Calu3 (cell line): ENCODE measurements around the gene KREMEN1. TPM values are rescaled to one million over a fixed set of nuclear protein-coding genes. Genes with fewer than 3 reads are reported as not detected.
A peak's percentile ranks its signal among the peaks of the same experiment; 100 is the strongest.

Experiments used
- BruUV-seq: library from RNA; stranded (reverse); fragments of 400-500 nt; replicated peaks from 2 replicates; lab custom pipeline; 2021; lab: Mats Ljungman, UMichigan
- CTCF ChIA-PET: fragments of 300-600 bp; sonication (Branson Sonifier 250); formaldehyde crosslinking; loops from one replicate; lab custom pipeline; 2022; ENCODE audit warnings: antibody characterized with exemption; lab: Charles Lee
- DNase-seq: peaks from one replicate; pipeline ENCODE4 v3.0.0; 2022
- H3K27ac Mint-ChIP-seq: one replicate; pipeline ENCODE4 v1.8.0; 2022; ENCODE audit warnings: mixed read lengths; ENCODE audit not compliant: unreplicated experiment
- H3K27me3 Mint-ChIP-seq: one replicate; pipeline ENCODE4 v1.8.0; 2022; ENCODE audit warnings: mixed read lengths; ENCODE audit not compliant: unreplicated experiment
- H3K36me3 Mint-ChIP-seq: one replicate; pipeline ENCODE4 v1.8.0; 2022; ENCODE audit warnings: mild to moderate bottlenecking, moderate library complexity, mixed read lengths; ENCODE audit not compliant: insufficient read depth, unreplicated experiment
- H3K4me1 Mint-ChIP-seq: one replicate; pipeline ENCODE4 v1.8.0; 2022; ENCODE audit warnings: mild to moderate bottlenecking, low read depth, mixed read lengths; ENCODE audit not compliant: unreplicated experiment
- H3K4me3 Mint-ChIP-seq: one replicate; pipeline ENCODE4 v1.8.0; 2022; ENCODE audit warnings: mild to moderate bottlenecking, low read depth, moderate library complexity, mixed read lengths; ENCODE audit not compliant: unreplicated experiment
- H3K9me3 Mint-ChIP-seq: one replicate; pipeline ENCODE4 v1.8.0; 2022; ENCODE audit warnings: low read depth, mixed read lengths; ENCODE audit not compliant: unreplicated experiment
- CTCF ChIP-seq: fragments of 200-600 bp; IDR thresholded peaks from one replicate; pipeline ENCODE4 v1.8.0; 2022; ENCODE audit warnings: antibody characterized with exemption; ENCODE audit not compliant: unreplicated experiment
- intact Hi-C: fragments of 100-400 bp; cut with micrococcal nuclease; formaldehyde crosslinking; loops from one replicate; pipeline ENCODE4 v1.10.0; 2022; ENCODE audit not compliant: unreplicated experiment
- total RNA-seq: library from RNA; stranded (reverse); gene quantifications from 2 replicates; pipeline ENCODE4 v1.2.3, GENCODE V29; 2022

Gene KREMEN1
- total RNA-seq, 1 experiment from 2014 or later = 2.8 TPM

- CTCF ChIA-PET = interaction anchor here (0.6 to 4.2 kb wide), 6 partner anchors 11 to 431 kb away, joined by 3 to 22 read pairs (median 4); partner anchors contain the start of gene ZNRF3
- H3K27ac Mint-ChIP-seq = peak overlapping the region; percentile 99
- peak overlapping the region; percentile 92 for H3K4me3 Mint-ChIP-seq
- H3K36me3 Mint-ChIP-seq = peaks cover 52% of the 10 kb centered on the region
- TF ChIP-seq CTCF = no peak
- intact Hi-C loops = no loop called here
- no peak for DNase-seq
- H3K9me3 Mint-ChIP-seq = no peaks in the 10 kb centered on the region
- no peaks in the 10 kb centered on the region for H3K27me3 Mint-ChIP-seq
- H3K4me1 Mint-ChIP-seq = peaks cover 58% of the 10 kb centered on the region
- BruUV-seq = no TSS peak
Measured at GRCh38 chr22:29029202-29030000, 43.4 kb upstream of the KREMEN1 start.

- CTCF ChIA-PET = interaction anchor here (1.0 to 4.2 kb wide), 7 partner anchors 10 to 174 kb away, joined by 3 to 22 read pairs (median 7); partner anchors contain the start of gene ZNRF3
- intact Hi-C loops = loop anchor here (1.0 to 2.0 kb wide), 3 partner anchors 8 to 145 kb away; no protein-coding TSS in a partner anchor
- peaks cover 53% of the 10 kb centered on the region for H3K36me3 Mint-ChIP-seq
- H3K9me3 Mint-ChIP-seq = no peaks in the 10 kb centered on the region
- TSS peak; percentile 65 for BruUV-seq
- DNase-seq = peak; percentile 68
- no peak for TF ChIP-seq CTCF
- peak overlapping the region; percentile 99 for H3K27ac Mint-ChIP-seq
- no peaks in the 10 kb centered on the region for H3K27me3 Mint-ChIP-seq
- peaks cover 60% of the 10 kb centered on the region for H3K4me1 Mint-ChIP-seq
- H3K4me3 Mint-ChIP-seq = peak overlapping the region; percentile 92
Measured at GRCh38 chr22:29030016-29030617, 42.7 kb upstream of the KREMEN1 start.

GRCh38 chr22:29030618-29031226 lies 42.1 kb upstream of the KREMEN1 start:
- peaks cover 50% of the 10 kb centered on the region for H3K36me3 Mint-ChIP-seq
- peak overlapping the region; percentile 99 for H3K27ac Mint-ChIP-seq
- no TSS peak for BruUV-seq
- peak overlapping the region; percentile 92 for H3K4me3 Mint-ChIP-seq
- H3K4me1 Mint-ChIP-seq = peaks cover 60% of the 10 kb centered on the region
- intact Hi-C loops = loop anchor here (1.0 to 2.0 kb wide), 3 partner anchors 8 to 146 kb away; no protein-coding TSS in a partner anchor
- no peaks in the 10 kb centered on the region for H3K9me3 Mint-ChIP-seq
- CTCF ChIA-PET = interaction anchor here (0.8 to 4.2 kb wide), 9 partner anchors 10 to 1112 kb away, joined by 3 to 22 read pairs (median 3); partner anchors contain the start of genes PITPNB and ZNRF3
- TF ChIP-seq CTCF = no peak
- H3K27me3 Mint-ChIP-seq = no peaks in the 10 kb centered on the region
- DNase-seq = peak; percentile 94
